Mucosa of rectum (tissue), 2 donors: Measurements from ENCODE around the gene VAV2.

Experiments used
- H3K27ac ChIP-seq, 2 donors: one replicate each; pipeline ENCODE4 v1.7.0; 2013; ENCODE audit warnings: inconsistent platforms in 2 of 2, low read depth in 2 of 2, low read length in 2 of 2
- H3K27me3 ChIP-seq, 2 donors: one replicate each; pipeline ENCODE4 v1.7.0; 2013; ENCODE audit warnings: low read length in 2 of 2; ENCODE audit not compliant: control insufficient read depth in 2 of 2, insufficient read depth in 2 of 2
- H3K36me3 ChIP-seq, 2 donors: one replicate each; pipeline ENCODE4 v1.7.0; 2013; ENCODE audit warnings: low read length in 2 of 2; ENCODE audit not compliant: control insufficient read depth in 2 of 2, insufficient read depth in 2 of 2
- H3K4me1 ChIP-seq, 2 donors: one replicate each; pipeline ENCODE4 v1.7.0; 2013; ENCODE audit warnings: low read length in 2 of 2, mild to moderate bottlenecking in 1 of 2; ENCODE audit not compliant: control insufficient read depth in 2 of 2, insufficient read depth in 2 of 2
- H3K4me3 ChIP-seq, 2 donors: one replicate each; pipeline ENCODE4 v1.7.0; 2013; ENCODE audit warnings: low read length in 2 of 2
- H3K9ac ChIP-seq, 2 donors: one replicate each; pipeline ENCODE4 v1.7.0; 2013; ENCODE audit warnings: low read length in 2 of 2, low read depth in 1 of 2, mild to moderate bottlenecking in 1 of 2
- H3K9me3 ChIP-seq, 2 donors: one replicate each; pipeline ENCODE4 v1.7.0; 2013; ENCODE audit warnings: low read length in 2 of 2; ENCODE audit not compliant: control insufficient read depth in 2 of 2
- donor health status: healthy.
- donor health status: Normal muscosa, but diverticular disease.

VAV2 gene

GRCh38 chr9:133996531-133997520 lies 4.7 kb upstream of the VAV2 start:
- Histone ChIP-seq H3K27ac (no peak overlapping the region), H3K36me3 (no peaks in the 10 kb centered on the region), H3K4me3 (no peak overlapping the region), H3K4me1 (peaks cover 14 to 15% of the 10 kb centered on the region in 2 donors), H3K27me3 (peaks cover 0 to 3% of the 10 kb centered on the region in 2 donors), H3K9ac (no peak overlapping the region), H3K9me3 (no peaks in the 10 kb centered on the region)

- Histone ChIP-seq H3K27me3 (peaks cover 0 to 3% of the 10 kb centered on the region in 2 donors), H3K9ac (no peak overlapping the region), H3K36me3 (no peaks in the 10 kb centered on the region)
Measured at GRCh38 chr9:133995012-133995896, 3.1 kb upstream of the VAV2 start.

GRCh38 chr9:133994353-133995011 lies 2.4 kb upstream of the VAV2 start:
- Histone ChIP-seq H3K27ac (no peak overlapping the region), H3K36me3 (no peaks in the 10 kb centered on the region), H3K4me1 (peaks cover 24 to 31% of the 10 kb centered on the region in 2 donors), H3K4me3 (peak overlapping the region in 1 of 2 donors; percentile 16), H3K27me3 (peaks cover 0 to 3% of the 10 kb centered on the region in 2 donors), H3K9me3 (no peaks in the 10 kb centered on the region), H3K9ac (no peak overlapping the region)

More at GRCh38 chr9:133995012-133995896, 3.1 kb upstream of the VAV2 start:
- Histone ChIP-seq H3K9me3 (no peaks in the 10 kb centered on the region), H3K4me1 (peaks cover 18 to 26% of the 10 kb centered on the region in 2 donors), H3K4me3 (no peak overlapping the region), H3K27ac (no peak overlapping the region)

- Histone ChIP-seq H3K27ac (peak overlapping the region in 1 of 2 donors; percentile 93), H3K27me3 (peaks cover 0 to 3% of the 10 kb centered on the region in 2 donors), H3K9me3 (no peaks in the 10 kb centered on the region), H3K36me3 (no peaks in the 10 kb centered on the region), H3K4me3 (peak overlapping the region; percentile 78 to 84), H3K9ac (peak overlapping the region; percentile 53 to 88), H3K4me1 (peaks cover 24 to 31% of the 10 kb centered on the region in 2 donors)
Measured at GRCh38 chr9:133993635-133994253, 1.6 kb upstream of the VAV2 start.

GRCh38 chr9:133992780-133993634 lies 883 bp upstream of the VAV2 start:
- Histone ChIP-seq H3K4me3 (peak overlapping the region; percentile 78 to 84), H3K27me3 (peaks cover 0 to 3% of the 10 kb centered on the region in 2 donors), H3K27ac (peak overlapping the region; percentile 91 to 93), H3K4me1 (peaks cover 24 to 31% of the 10 kb centered on the region in 2 donors), H3K9me3 (no peaks in the 10 kb centered on the region), H3K36me3 (no peaks in the 10 kb centered on the region), H3K9ac (peak overlapping the region; percentile 88 to 94)

GRCh38 chr9:133991214-133991921 lies 756 bp downstream of the VAV2 start:
- peak overlapping the region; percentile 56 to 72 for H3K9ac ChIP-seq

GRCh38 chr9:133990366-133991213 lies 1.5 kb downstream of the VAV2 start:
- Histone ChIP-seq H3K27ac (peak overlapping the region; percentile 70 to 93), H3K4me3 (peak overlapping the region; percentile 76 to 84), H3K27me3 (no peaks in the 10 kb centered on the region), H3K9ac (peak overlapping the region; percentile 56 to 72), H3K36me3 (no peaks in the 10 kb centered on the region), H3K4me1 (peaks cover 24 to 31% of the 10 kb centered on the region in 2 donors), H3K9me3 (no peaks in the 10 kb centered on the region)

More at GRCh38 chr9:133991214-133991921, 756 bp downstream of the VAV2 start:
- Histone ChIP-seq H3K27ac (peak overlapping the region; percentile 70 to 93), H3K4me3 (peak overlapping the region; percentile 76 to 84), H3K27me3 (no peaks in the 10 kb centered on the region), H3K4me1 (peaks cover 24 to 31% of the 10 kb centered on the region in 2 donors), H3K9me3 (no peaks in the 10 kb centered on the region), H3K36me3 (no peaks in the 10 kb centered on the region)
